GM21390 (cell line): ENCODE measurements around the gene IL23R.

ENCODE experiments used
- ATAC-seq: cut with Tn5 transposase; IDR thresholded peaks from one replicate; pipeline ENCODE4 v1.9.1; 2021; ENCODE audit not compliant: unreplicated experiment

The IL23R gene

GRCh38 chr1:67148516-67149178, 17.6 kb upstream of the IL23R start:
- ATAC-seq: no peak

- ATAC-seq: peak; percentile 94
These were observed 17.0 kb upstream of the IL23R start for GRCh38 chr1:67149179-67149770.

GRCh38 chr1:67150931-67151330, 15.3 kb upstream of the IL23R start:
- ATAC-seq: no peak

- no peak for ATAC-seq
These were observed 7.9 kb upstream of the IL23R start for GRCh38 chr1:67158401-67158800.

GRCh38 chr1:67159233-67159632, 7.0 kb upstream of the IL23R start:
- no peak for ATAC-seq

- ATAC-seq: peak; percentile 41
These were observed 3.3 kb upstream of the IL23R start for GRCh38 chr1:67162954-67163353.

- ATAC-seq: no peak
These were observed 699 bp upstream of the IL23R start for GRCh38 chr1:67165468-67166041.

GRCh38 chr1:67169496-67169895, 3.2 kb downstream of the IL23R start:
- peak; percentile 36 for ATAC-seq

- no peak for ATAC-seq
These were observed 3.7 kb downstream of the IL23R start for GRCh38 chr1:67169932-67170331.

GRCh38 chr1:67170751-67171573, 4.7 kb downstream of the IL23R start:
- no peak for ATAC-seq

- ATAC-seq: no peak
These were observed 5.3 kb downstream of the IL23R start for GRCh38 chr1:67171574-67171955.

GRCh38 chr1:67171978-67172377, 5.7 kb downstream of the IL23R start:
- no peak for ATAC-seq

- ATAC-seq: no peak
These were observed 7.7 kb downstream of the IL23R start for GRCh38 chr1:67173988-67174387.

GRCh38 chr1:67174716-67175284, 8.5 kb downstream of the IL23R start:
- ATAC-seq: peak; percentile 68

GRCh38 chr1:67175530-67176087, 9.4 kb downstream of the IL23R start:
- no peak for ATAC-seq

GRCh38 chr1:67184838-67185421, 18.7 kb downstream of the IL23R start:
- ATAC-seq: no peak

GRCh38 chr1:67188137-67188536, 21.9 kb downstream of the IL23R start:
- ATAC-seq: no peak

- no peak for ATAC-seq
These were observed 23.7 kb downstream of the IL23R start for GRCh38 chr1:67189953-67190352.

- no peak for ATAC-seq
These were observed 24.2 kb downstream of the IL23R start for GRCh38 chr1:67190410-67190809.

- no peak for ATAC-seq
These were observed 24.7 kb downstream of the IL23R start for GRCh38 chr1:67190942-67191341.
